GM12878 (cell line): ENCODE data around the gene SEMA5B. TPM values are rescaled to one million over a fixed set of nuclear protein-coding genes. Genes with fewer than 3 reads are reported as not detected.

Source experiments
- ATAC-seq: fragments of 200-7000 bp; cut with Tn5 transposase; 3 replicates; pipeline ENCODE4 v1.9.1; 2020; ENCODE audit warnings: mild to moderate bottlenecking, moderate library complexity
- BruUV-seq: library from RNA; stranded (reverse); fragments of 400-500 nt; replicated peaks from 2 replicates; lab custom pipeline; 2021; lab: Mats Ljungman, UMichigan
- CTCF ChIA-PET: fragments of 300-600 bp; sonication (Branson Sonifier 250); formaldehyde crosslinking; extraction: SDS; loops from one replicate; lab custom pipeline; 2021; ENCODE audit warnings: inconsistent platforms; lab: Yijun Ruan, JAX
- POLR2A ChIA-PET: fragments of 350-600 bp; formaldehyde crosslinking; extraction: SDS; loops from one replicate; lab custom pipeline; 2021; ENCODE audit warnings: inconsistent platforms; lab: Charles Lee
- RAD21 ChIA-PET: fragments of 300-600 bp; sonication (Branson Sonifier 250); formaldehyde crosslinking; loops from one replicate; lab custom pipeline; 2023; ENCODE audit warnings: antibody characterized with exemption; ENCODE audit not compliant: unreplicated experiment; lab: Charles Lee
- SMC1A ChIA-PET: fragments of 300-600 bp; sonication (Branson Sonifier 250); formaldehyde crosslinking; loops from one replicate; lab custom pipeline; 2023; ENCODE audit not compliant: unreplicated experiment, uncharacterized antibody; lab: Charles Lee
- DNase-seq: peaks from one replicate; pipeline ENCODE4 v3.0.0-alpha.2; 2011; ENCODE audit warnings: low read depth, low spot score
- FAIRE-seq: peaks from 3 replicates; lab custom pipeline; 2011; peaks lifted over from hg19 to GRCh38; lab: Jason Lieb, UNC
- H2AFZ ChIP-seq: 2 replicates; pipeline ENCODE4 v1.6.0; 2011; ENCODE audit warnings: low read depth, low read length, control low read depth; ENCODE audit not compliant: control insufficient read depth
- H3K27ac ChIP-seq: 2 replicates; pipeline ENCODE4 v1.5.1; 2011; ENCODE audit warnings: control low read depth; ENCODE audit not compliant: control insufficient read depth, insufficient read depth
- H3K27me3 ChIP-seq, 2 experiments: replicated peaks in 1 of 2; 2 replicates each; pipeline versions ENCODE4 v1.6.0 to v1.6.1; 2011; ENCODE audit warnings: low read length in 1 of 2; ENCODE audit not compliant: control insufficient read depth in 2 of 2, insufficient read depth in 2 of 2
- H3K36me3 ChIP-seq, 2 experiments: 2 replicates each; pipeline ENCODE4 v1.5.1; 2011; ENCODE audit warnings: low read length in 1 of 2; ENCODE audit not compliant: control insufficient read depth in 2 of 2, insufficient read depth in 2 of 2
- H3K4me1 ChIP-seq: 2 replicates; pipeline ENCODE4 v1.6.1; 2011; ENCODE audit warnings: mild to moderate bottlenecking, low read length, moderate library complexity, mixed read lengths; ENCODE audit not compliant: control insufficient read depth, insufficient read depth
- H3K4me2 ChIP-seq: 2 replicates; pipeline ENCODE4 v1.6.0; 2011; ENCODE audit warnings: control low read depth; ENCODE audit not compliant: control insufficient read depth, insufficient read depth
- H3K4me3 ChIP-seq: fragments of 200-600 bp; sonication (generic); 2 replicates; pipeline ENCODE4 v1.5.1; 2016
- H3K79me2 ChIP-seq: 2 replicates; pipeline ENCODE4 v1.6.0; 2011; ENCODE audit warnings: low read length; ENCODE audit not compliant: control insufficient read depth, insufficient read depth
- H3K9ac ChIP-seq: 2 replicates; pipeline ENCODE4 v1.8.0; 2011; ENCODE audit warnings: low read length, control low read depth, mixed read lengths; ENCODE audit not compliant: control insufficient read depth, insufficient read depth
- H3K9me3 ChIP-seq: replicated peaks from 3 replicates; pipeline ENCODE4 v1.5.1; 2011; ENCODE audit warnings: mild to moderate bottlenecking, low read length; ENCODE audit not compliant: control insufficient read depth, insufficient read depth
- H4K20me1 ChIP-seq: 2 replicates; pipeline ENCODE4 v1.6.0; 2011; ENCODE audit not compliant: control insufficient read depth, insufficient read depth
- BHLHE40 ChIP-seq, 2 experiments: fragments of 450-650 bp in 1 of 2; IDR thresholded peaks; 2 replicates each; pipeline ENCODE4 v1.6.1; 2011 to 2017; ENCODE audit warnings: low read depth in 2 of 2, borderline replicate concordance in 1 of 2, improper control_type of control experiment in 1 of 2, low read length in 1 of 2, mild to moderate bottlenecking in 1 of 2
- EED ChIP-seq: sonication (generic); IDR thresholded peaks from 2 replicates; pipeline ENCODE4 v1.6.1; 2016; ENCODE audit warnings: antibody characterized with exemption, low read depth
- EGR1 ChIP-seq, 2 experiments: IDR thresholded peaks; 1 replicate in 1 of 2; 2 replicates in 1 of 2; pipeline ENCODE4 v1.6.1; 2011 to 2012; ENCODE audit warnings: low read depth in 2 of 2, low read length in 2 of 2, borderline replicate concordance in 1 of 2, mild to moderate bottlenecking in 1 of 2, moderate library complexity in 1 of 2
- FOS ChIP-seq: IDR thresholded peaks from 3 replicates; pipeline ENCODE4 v1.6.1; 2011; ENCODE audit warnings: borderline replicate concordance; ENCODE audit not compliant: insufficient read length; ENCODE audit errors: extremely low read depth
- KAT2A ChIP-seq: conservative IDR thresholded peaks from 2 replicates; pipeline ENCODE4 v1.6.1; 2011; ENCODE audit warnings: low read depth, low read length; ENCODE audit not compliant: control insufficient read depth
- PAX8 ChIP-seq: fragments of 450-650 bp; IDR thresholded peaks from 2 replicates; pipeline ENCODE4 v1.6.1; 2017; ENCODE audit warnings: mild to moderate bottlenecking, moderate library complexity
- POU2F2 ChIP-seq: IDR thresholded peaks from 3 replicates; pipeline ENCODE4 v1.6.1; 2011; ENCODE audit warnings: low read depth, mild to moderate bottlenecking, low read length, borderline replicate concordance
- SREBF1 ChIP-seq: IDR thresholded peaks from 2 replicates; pipeline ENCODE4 v1.6.1; 2012; ENCODE audit warnings: mild to moderate bottlenecking, low read length
- TBL1XR1 ChIP-seq: IDR thresholded peaks from 2 replicates; pipeline ENCODE4 v1.6.1; 2012; ENCODE audit warnings: low read depth, low read length, improper control_type of control experiment
- WGBS: methylation state at CpG from one replicate; pipeline ENCODE4 v1.1.6; 2016; ENCODE audit warnings: low lambda C conversion rate; ENCODE audit not compliant: insufficient replicate concordance, insufficient coverage; ENCODE audit errors: missing lambda C conversion rate; 5-methylcytosine and 5-hydroxymethylcytosine counted together
- in situ Hi-C: fragments of 300-500 bp; cut with MboI; formaldehyde crosslinking; loops from 9 replicates; pipeline ENCODE4 v1.14.3; 2018; ENCODE audit warnings: mixed read lengths
- intact Hi-C: fragments of 100-400 bp; cut with micrococcal nuclease; formaldehyde crosslinking; loops from one replicate; pipeline ENCODE4 v1.14.2; 2022; ENCODE audit not compliant: unreplicated experiment
- polyA plus RNA-seq, 11 experiments: library from polyadenylated mRNA; depleted of rRNA in 4 of 11; unstranded in 6 of 11; stranded (reverse) in 5 of 11; fragments of >200 nt; fragmentation: Nextera tagmentation in 4 of 11; fragmentation: Illumina TruSeq in 1 of 11; extraction: Ambion mirVana in 4 of 11; extraction: Trizol in 1 of 11; gene quantifications; 1 replicate in 1 of 11; 2 replicates in 10 of 11; pipeline versions ENCODE4 v1.2.1 to v1.2.3, GENCODE V29; 2011 to 2016; ENCODE audit warnings: inconsistent platforms in 2 of 11, missing spikeins in 2 of 11, low read depth in 1 of 11
- total RNA-seq, 4 experiments: library from RNA; depleted of rRNA in 3 of 4; stranded (reverse); fragments of >200 nt in 3 of 4; fragmentation: Illumina TruSeq in 1 of 4; extraction: Trizol in 1 of 4; gene quantifications; 2 replicates each; pipeline versions ENCODE4 v1.2.1 to v1.2.3, GENCODE V29; 2013 to 2021
- TF ChIP-seq, protein P1 (sequence below): fragments of 450-650 bp; IDR thresholded peaks from 2 replicates; pipeline ENCODE4 v1.6.1; 2018; ENCODE audit warnings: borderline replicate concordance, mild to moderate bottlenecking; ENCODE audit not compliant: partially characterized antibody

Gene SEMA5B
- total and polyA plus RNA-seq, 10 of the 15 experiments (the other 5 are each of a cell fraction or from before 2014, with no cell fraction given): 0.05 TPM; not detected in 9

DNA sequence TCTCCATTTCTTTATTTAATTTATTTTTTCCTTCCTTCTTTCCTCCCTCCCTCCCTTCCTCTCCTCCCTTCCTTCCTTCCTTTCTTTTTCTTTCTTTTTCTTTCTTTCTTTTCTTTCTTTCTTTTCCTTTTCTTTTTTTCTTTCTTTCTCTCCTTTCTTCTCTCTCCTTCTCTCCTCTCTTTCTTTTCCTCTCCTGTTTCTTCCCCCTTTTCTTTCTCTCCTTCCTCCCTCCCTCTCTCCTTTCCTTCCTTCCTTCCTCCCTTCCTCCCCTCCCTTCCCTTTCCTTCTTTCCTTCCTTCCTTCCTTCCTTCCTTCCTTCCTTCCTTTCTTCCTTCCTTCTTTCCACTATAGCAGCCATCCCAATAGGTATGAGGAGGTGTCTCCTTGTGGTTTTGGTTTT lies 32.5 kb upstream of the SEMA5B start:
- ChIA-PET POLR2A (interaction anchor here (0.9 kb wide), 1 partner anchor 142 kb away, joined by 3 read pairs; the partner anchor contains the start of gene SEC22A), RAD21 (no interaction called here)

DNA sequence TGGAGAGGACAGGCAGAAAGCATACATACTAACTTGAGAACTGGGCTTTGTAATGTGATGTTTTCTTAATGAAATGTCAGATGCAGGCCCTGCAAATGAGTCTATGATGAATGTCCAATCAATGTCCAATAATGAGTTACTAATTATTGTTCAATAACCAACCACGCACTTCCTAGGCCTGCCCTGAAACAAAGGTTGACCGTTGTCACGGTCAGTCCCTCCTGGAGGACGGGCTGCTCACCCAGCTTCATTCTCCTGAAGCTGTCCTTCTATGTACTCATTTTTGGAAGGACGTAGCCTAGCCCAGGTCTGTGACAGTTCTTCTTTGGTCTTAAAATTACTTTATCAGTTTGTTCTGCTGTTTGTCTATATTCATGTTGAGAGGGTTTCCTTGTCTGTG lies 30.9 kb upstream of the SEMA5B start:
- Histone ChIP-seq H3K4me3 (no peak overlapping the region), H2AFZ (no peak overlapping the region), H3K27me3 (no peaks in the 10 kb centered on the region; a peak in 1 of 4 replicates), H4K20me1 (no peaks in the 10 kb centered on the region), H3K9me3 (no peaks in the 10 kb centered on the region), H3K9ac (no peak overlapping the region), H3K4me1 (no peaks in the 10 kb centered on the region), H3K27ac (no peak overlapping the region), H3K4me2 (no peak overlapping the region), H3K79me2 (no peaks in the 10 kb centered on the region), H3K36me3 (no peaks in the 10 kb centered on the region)
- in situ Hi-C loops (no loop called here), intact Hi-C loops (no loop called here)
- FAIRE-seq (no peak), ATAC-seq (no peak), DNase-seq (no peak)
- RAD21 ChIA-PET: no interaction called here
- CTCF ChIA-PET: interaction anchor here (1.1 kb wide), 1 partner anchor 8 kb away, joined by 5 read pairs; no protein-coding TSS in a partner anchor
- POLR2A ChIA-PET: no interaction called here
- SMC1A ChIA-PET: no interaction called here
- BruUV-seq: no TSS peak
- WGBS: 46% methylated on average over 5 of the region's 5 CpGs
- TF ChIP-seq KAT2A (no peak), TBL1XR1 (no peak), EED (no peak), FOS (no peak), SREBF1 (no peak), BHLHE40 (IDR thresholded peaks at IDR 0.05; ENCODE audit: borderline replicate concordance in 1 of 2, low read depth in 2 of 2, low read length in 1 of 2) (no peak), EGR1 (IDR thresholded peaks at IDR 0.05; ENCODE audit: borderline replicate concordance in 1 of 2, low read depth in 2 of 2, low read length in 2 of 2) (no peak), PAX8 (no peak)
- TF ChIP-seq, protein P1, sequence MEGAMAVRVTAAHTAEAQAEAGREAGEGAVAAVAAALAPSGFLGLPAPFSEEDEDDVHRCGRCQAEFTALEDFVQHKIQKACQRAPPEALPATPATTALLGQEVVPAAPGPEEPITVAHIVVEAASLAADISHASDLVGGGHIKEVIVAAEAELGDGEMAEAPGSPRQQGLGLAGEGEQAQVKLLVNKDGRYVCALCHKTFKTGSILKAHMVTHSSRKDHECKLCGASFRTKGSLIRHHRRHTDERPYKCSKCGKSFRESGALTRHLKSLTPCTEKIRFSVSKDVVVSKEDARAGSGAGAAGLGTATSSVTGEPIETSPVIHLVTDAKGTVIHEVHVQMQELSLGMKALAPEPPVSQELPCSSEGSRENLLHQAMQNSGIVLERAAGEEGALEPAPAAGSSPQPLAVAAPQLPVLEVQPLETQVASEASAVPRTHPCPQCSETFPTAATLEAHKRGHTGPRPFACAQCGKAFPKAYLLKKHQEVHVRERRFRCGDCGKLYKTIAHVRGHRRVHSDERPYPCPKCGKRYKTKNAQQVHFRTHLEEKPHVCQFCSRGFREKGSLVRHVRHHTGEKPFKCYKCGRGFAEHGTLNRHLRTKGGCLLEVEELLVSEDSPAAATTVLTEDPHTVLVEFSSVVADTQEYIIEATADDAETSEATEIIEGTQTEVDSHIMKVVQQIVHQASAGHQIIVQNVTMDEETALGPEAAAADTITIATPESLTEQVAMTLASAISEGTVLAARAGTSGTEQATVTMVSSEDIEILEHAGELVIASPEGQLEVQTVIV: no peak

More for the DNA sequence above, 32.5 kb upstream of the SEMA5B start:
- intact Hi-C loops: no loop called here
- no peaks in the 10 kb centered on the region for H3K4me1 ChIP-seq
- in situ Hi-C loops: no loop called here
- no peak for TF ChIP-seq POU2F2
- TF ChIP-seq, all 136 proteins: peak for 0
- no TSS peak for BruUV-seq
- no peak overlapping the region for H3K9ac ChIP-seq
- no peak overlapping the region for H3K4me3 ChIP-seq
- SMC1A ChIA-PET: interaction anchor here (1.0 kb wide), 1 partner anchor 21 kb away, joined by 3 read pairs; no protein-coding TSS in a partner anchor
- no peak for FAIRE-seq
- DNase-seq: no peak
- CTCF ChIA-PET: no interaction called here
- ATAC-seq: no peak
- H3K4me2 ChIP-seq: no peak overlapping the region
- H3K79me2 ChIP-seq: no peaks in the 10 kb centered on the region
- no peaks in the 10 kb centered on the region for H3K36me3 ChIP-seq
- no peaks in the 10 kb centered on the region for H4K20me1 ChIP-seq
- H3K27me3 ChIP-seq: no peaks in the 10 kb centered on the region; a peak in 1 of 4 replicates
- no peak overlapping the region for H2AFZ ChIP-seq
- H3K27ac ChIP-seq: no peak overlapping the region
- no peaks in the 10 kb centered on the region for H3K9me3 ChIP-seq
